ENCODE results near the gene TESK2.

GRCh38 chr1:45319761-45320160 lies 171.2 kb downstream of the TESK2 start:
- TF ChIP-seq CTCF (IDR thresholded peaks at IDR 0.05) (no peak), POLR2A (IDR thresholded peaks at IDR 0.05) (no peak)

All from Peyer's patch (tissue), 4 donors.